Measurements from ENCODE around the gene PTGDS. TPM values are rescaled to one million over a fixed set of nuclear protein-coding genes. Genes with fewer than 3 reads are reported as not detected.

PTGDS gene
- total RNA-seq, 1 experiment from 2014 or later: 3.6 TPM

GRCh38 chr9:136963341-136963740 lies 14.0 kb upstream of the PTGDS start:
- no peak for TF ChIP-seq CTCF (conservative IDR thresholded peaks at IDR 0.05)
- H3K14ac ChIP-seq (ENCODE audit: insufficient read depth, low read length): no peak overlapping the region
- H3K4ac ChIP-seq (ENCODE audit: low read depth, low read length): no peak overlapping the region
- Mint-ChIP-seq H3K4me1 (peaks cover 7 to 15% of the 10 kb centered on the region in 2 experiments), H3K4me3 (no peak overlapping the region), H3K9me3 (no peaks in the 10 kb centered on the region), H3K27me3 (ENCODE audit: low read depth) (peaks cover 18% of the 10 kb centered on the region), H3K36me3 (ENCODE audit: insufficient read depth in 1 of 3, low read depth in 3 of 3) (no peaks in the 10 kb centered on the region), H3K27ac (no peak overlapping the region)
- no CpG with 5 or more reads among the region's 15 CpGs for WGBS (ENCODE audit: extremely low coverage, insufficient read length, low lambda C conversion rate)
- peaks cover 2% of the 10 kb centered on the region; the same call in 1 of the 2 replicates for H3K4me1 ChIP-seq (ENCODE audit: insufficient read depth, low read length)
- H3T11ph ChIP-seq (ENCODE audit: low read length): no peak overlapping the region
- H4K8ac ChIP-seq (replicated peaks; ENCODE audit: insufficient read length, low read depth, low read length): no peak overlapping the region
- no peak overlapping the region for H2BK15ac ChIP-seq (ENCODE audit: low read depth, low read length)
- H3K23ac ChIP-seq (ENCODE audit: insufficient read length, low read depth, low read length): no peak overlapping the region
- no peak overlapping the region for H2AFZ ChIP-seq (ENCODE audit: low read length)
- no peak for DNase-seq
- H3K9me3 ChIP-seq (ENCODE audit: control insufficient read depth, low read depth, low read length): no peaks in the 10 kb centered on the region
- H3K18ac ChIP-seq (ENCODE audit: insufficient read length, low read depth, low read length): no peak overlapping the region
- H4K5ac ChIP-seq (ENCODE audit: insufficient read length, low read depth, low read length): no peak overlapping the region
- H2BK120ac ChIP-seq (ENCODE audit: low read depth, low read length, poor library complexity, severe bottlenecking): no peak overlapping the region
- H2BK20ac ChIP-seq (ENCODE audit: low read depth, low read length, poor library complexity, severe bottlenecking): no peak overlapping the region
- no peak overlapping the region for H2AK5ac ChIP-seq (ENCODE audit: insufficient read length, low read length)
- H3K4me2 ChIP-seq (ENCODE audit: insufficient read depth, insufficient read length, low read length): no peak overlapping the region
- no peak overlapping the region for H4K91ac ChIP-seq (ENCODE audit: insufficient read length, low read depth, low read length)
- H3K56ac ChIP-seq (ENCODE audit: insufficient read length, low read depth, low read length): no peak overlapping the region
- H3K79me2 ChIP-seq (ENCODE audit: insufficient read depth, low read length): no peaks in the 10 kb centered on the region
- H4K20me1 ChIP-seq (ENCODE audit: control insufficient read depth, insufficient read depth, insufficient read length): no peaks in the 10 kb centered on the region
- H2BK5ac ChIP-seq (ENCODE audit: insufficient read length, low read length): no peak overlapping the region
- no peak overlapping the region for H2BK12ac ChIP-seq (ENCODE audit: insufficient read length, low read depth, low read length)
- no peak overlapping the region for H3K27ac ChIP-seq (ENCODE audit: insufficient read length, low read depth, low read length)
- no peaks in the 10 kb centered on the region for H3K27me3 ChIP-seq (ENCODE audit: insufficient read depth, low read length)
- no peak overlapping the region for H3K9ac ChIP-seq (ENCODE audit: extremely low read depth, insufficient read length, low read length)
- H3K79me1 ChIP-seq (ENCODE audit: insufficient read depth, low read depth, low read length, poor library complexity, severe bottlenecking): no peaks in the 10 kb centered on the region
- no peaks in the 10 kb centered on the region for H3K23me2 ChIP-seq (ENCODE audit: insufficient read length, low read depth, low read length, poor library complexity, severe bottlenecking)
